ENCODE data around the gene HOXD4.

DNA sequence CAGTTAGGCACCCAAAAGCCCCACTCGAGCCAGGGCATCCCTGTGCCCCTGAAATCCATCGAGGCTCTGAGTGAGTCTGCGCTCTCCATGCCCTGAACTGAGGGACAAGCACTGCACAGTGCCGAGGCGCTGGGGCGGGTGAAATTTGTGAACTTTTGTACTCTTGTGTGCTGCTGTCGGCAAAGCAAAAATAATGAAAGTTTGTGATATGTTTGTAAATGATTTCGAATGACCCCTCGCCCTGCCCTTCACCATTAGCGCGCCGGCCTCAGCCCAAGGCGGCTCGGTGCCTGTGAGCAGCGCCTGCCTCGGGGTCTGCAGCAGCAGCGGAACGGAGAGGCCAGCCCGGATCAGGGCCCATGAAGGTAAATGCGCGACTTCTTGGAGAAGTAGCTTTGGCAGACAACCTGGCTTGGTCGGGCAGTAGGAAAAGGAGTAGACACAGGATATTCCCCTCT is 1.8 kb upstream of the HOXD4 start:
- TF ChIP-seq EP300 (IDR thresholded peaks at IDR 0.05) = no peak
- TF ChIP-seq, protein P1, sequence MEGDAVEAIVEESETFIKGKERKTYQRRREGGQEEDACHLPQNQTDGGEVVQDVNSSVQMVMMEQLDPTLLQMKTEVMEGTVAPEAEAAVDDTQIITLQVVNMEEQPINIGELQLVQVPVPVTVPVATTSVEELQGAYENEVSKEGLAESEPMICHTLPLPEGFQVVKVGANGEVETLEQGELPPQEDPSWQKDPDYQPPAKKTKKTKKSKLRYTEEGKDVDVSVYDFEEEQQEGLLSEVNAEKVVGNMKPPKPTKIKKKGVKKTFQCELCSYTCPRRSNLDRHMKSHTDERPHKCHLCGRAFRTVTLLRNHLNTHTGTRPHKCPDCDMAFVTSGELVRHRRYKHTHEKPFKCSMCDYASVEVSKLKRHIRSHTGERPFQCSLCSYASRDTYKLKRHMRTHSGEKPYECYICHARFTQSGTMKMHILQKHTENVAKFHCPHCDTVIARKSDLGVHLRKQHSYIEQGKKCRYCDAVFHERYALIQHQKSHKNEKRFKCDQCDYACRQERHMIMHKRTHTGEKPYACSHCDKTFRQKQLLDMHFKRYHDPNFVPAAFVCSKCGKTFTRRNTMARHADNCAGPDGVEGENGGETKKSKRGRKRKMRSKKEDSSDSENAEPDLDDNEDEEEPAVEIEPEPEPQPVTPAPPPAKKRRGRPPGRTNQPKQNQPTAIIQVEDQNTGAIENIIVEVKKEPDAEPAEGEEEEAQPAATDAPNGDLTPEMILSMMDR (IDR thresholded peaks at IDR 0.05) = no peak
